Motor neuron (in vitro differentiated cells): ENCODE measurements around the gene LRRC18. TPM values are rescaled to one million over a fixed set of nuclear protein-coding genes. Genes with fewer than 3 reads are reported as not detected.
A peak's percentile ranks its signal among the peaks of the same experiment; 100 is the strongest.

Source experiments
- ATAC-seq, 8 experiments: fragments of 200-7000 bp; cut with Tn5 transposase; replicated peaks in 6 of 8; 2 replicates each; pipeline ENCODE4 v1.8.0; 2021; ENCODE audit warnings: mild to moderate bottlenecking in 8 of 8, moderate library complexity in 8 of 8
- H3K27ac ChIP-seq, 2 donors: fragments of 250-450 bp; sonication (Bioruptor Pico); 2 replicates each; pipeline ENCODE4 v1.9.0; 2021; ENCODE audit warnings: antibody characterized with exemption in 2 of 2, mild to moderate bottlenecking in 2 of 2, moderate library complexity in 1 of 2
- H3K4me1 ChIP-seq, 2 donors: fragments of 250-450 bp; sonication (Bioruptor Pico); replicated peaks in 1 of 2; 2 replicates each; pipeline ENCODE4 v1.6.1; 2021; ENCODE audit warnings: antibody characterized with exemption in 2 of 2, mild to moderate bottlenecking in 2 of 2, moderate library complexity in 1 of 2
- H3K4me3 ChIP-seq, 5 donors: fragments of 250-450 bp; sonication (Bioruptor Pico); 2 replicates each; pipeline ENCODE4 v1.9.0; 2021; ENCODE audit warnings: antibody characterized with exemption in 5 of 5, mild to moderate bottlenecking in 5 of 5, moderate library complexity in 4 of 5
- WGBS, 10 experiments: fragments of 450-650 bp; shearing (Covaris generic); methylation state at CpG; one replicate each; pipeline ENCODE4 v1.0.0; 2022; 5-methylcytosine and 5-hydroxymethylcytosine counted together
- in situ Hi-C, 9 experiments: fragments of 400-800 bp; cut with MboI; loops; one replicate each; pipeline ENCODE4 v1.15.0; 2021; ENCODE audit warnings: low sequenced_read_pairs in 9 of 9, low pct_unique_long_range_greater_than_20kb in 2 of 9; ENCODE audit not compliant: unreplicated experiment in 9 of 9
- total RNA-seq, 8 experiments: library from RNA; unstranded; fragments of 300-600 nt; gene quantifications; 2 replicates each; pipeline versions ENCODE4 v1.2.3 to v1.2.4, GENCODE V29; 2022

LRRC18 gene
- total RNA-seq, 8 experiments from 2014 or later: 0.13 to 0.33 (median 0.14) TPM; not detected in 5

- Histone ChIP-seq H3K4me3 (no peak overlapping the region), H3K4me1 (no peaks in the 10 kb centered on the region), H3K27ac (no peak overlapping the region)
- ATAC-seq: no peak
- 41 to 100% (median 75%) methylated on average over 1 to 4 of the region's 4 CpGs; no CpG with 5 or more reads in 4 of the 10 experiments for WGBS, 10 experiments
- in situ Hi-C loops: no loop called here
Observed at GRCh38 chr10:48965460-48965859, 25.8 kb upstream of the LRRC18 start.

- peaks cover 0 to 2% of the 10 kb centered on the region in 2 donors for H3K4me1 ChIP-seq
- no peak for ATAC-seq
- no peak overlapping the region for H3K27ac ChIP-seq
- 50 to 100% (median 80%) methylated on average over 1 of the region's 1 CpG; no CpG with 5 or more reads in 5 of the 10 experiments for WGBS, 10 experiments
- no peak overlapping the region for H3K4me3 ChIP-seq
- in situ Hi-C loops: no loop called here
Observed at GRCh38 chr10:48964038-48964437, 24.4 kb upstream of the LRRC18 start.

- peak in 5 of 8 experiments; percentile 91 to 98 (median 93) for ATAC-seq
- H3K4me3 ChIP-seq: no peak overlapping the region
- peak overlapping the region in 1 of 2 donors; percentile 46 for H3K27ac ChIP-seq
- 0 to 67% (median 40%) methylated on average over 1 of the region's 1 CpG; no CpG with 5 or more reads in 3 of the 10 experiments for WGBS, 10 experiments
- H3K4me1 ChIP-seq: peaks cover 0 to 11% of the 10 kb centered on the region in 2 donors
- in situ Hi-C loops: no loop called here
Observed at GRCh38 chr10:48958598-48959190, 19.1 kb upstream of the LRRC18 start.

GRCh38 chr10:48957361-48958151 lies 17.9 kb upstream of the LRRC18 start:
- in situ Hi-C loops: no loop called here
- 57 to 100% (median 82%) methylated on average over 1 to 6 of the region's 16 CpGs; no CpG with 5 or more reads in 3 of the 10 experiments for WGBS, 10 experiments
- H3K27ac ChIP-seq: no peak overlapping the region
- no peak overlapping the region for H3K4me3 ChIP-seq
- peak in 5 of 8 experiments; percentile 61 to 76 (median 71) for ATAC-seq
- H3K4me1 ChIP-seq: peaks cover 0 to 11% of the 10 kb centered on the region in 2 donors

- in situ Hi-C loops: no loop called here
- Histone ChIP-seq H3K27ac (no peak overlapping the region), H3K4me1 (peaks cover 0 to 8% of the 10 kb centered on the region in 2 donors), H3K4me3 (no peak overlapping the region)
- WGBS, 10 experiments: 66 to 93% (median 80%) methylated on average over 1 to 5 of the region's 7 CpGs; no CpG with 5 or more reads in 4 of the 10 experiments
- ATAC-seq: peak in 4 of 8 experiments; percentile 23 to 50 (median 38)
Observed at GRCh38 chr10:48951707-48952106, 12.1 kb upstream of the LRRC18 start.

GRCh38 chr10:48948470-48949037 lies 8.9 kb upstream of the LRRC18 start:
- Histone ChIP-seq H3K4me3 (no peak overlapping the region), H3K4me1 (peaks cover 0 to 8% of the 10 kb centered on the region in 2 donors), H3K27ac (no peak overlapping the region)
- ATAC-seq: peak in 2 of 8 experiments; percentile 26 to 31
- in situ Hi-C loops: no loop called here
- WGBS, 10 experiments: 57 to 100% (median 86%) methylated on average over 1 to 2 of the region's 2 CpGs; no CpG with 5 or more reads in 3 of the 10 experiments

- no peak for ATAC-seq
- in situ Hi-C loops: no loop called here
- Histone ChIP-seq H3K27ac (no peak overlapping the region), H3K4me1 (peaks cover 0 to 8% of the 10 kb centered on the region in 2 donors), H3K4me3 (no peak overlapping the region)
- 11 to 80% (median 55%) methylated on average over 1 to 6 of the region's 10 CpGs; no CpG with 5 or more reads in 1 of the 10 experiments for WGBS, 10 experiments
Observed at GRCh38 chr10:48947690-48948469, 8.2 kb upstream of the LRRC18 start.

- 50 to 95% (median 80%) methylated on average over 4 to 11 of the region's 12 CpGs for WGBS, 10 experiments
- ATAC-seq: no peak
- H3K4me1 ChIP-seq: peaks cover 0 to 7% of the 10 kb centered on the region in 2 donors
- H3K4me3 ChIP-seq: no peak overlapping the region
- in situ Hi-C loops: no loop called here
- H3K27ac ChIP-seq: no peak overlapping the region
Observed at GRCh38 chr10:48946891-48947500, 7.4 kb upstream of the LRRC18 start.

GRCh38 chr10:48946332-48946731 lies 6.7 kb upstream of the LRRC18 start:
- WGBS, 10 experiments: 7 to 95% (median 74%) methylated on average over 1 to 5 of the region's 5 CpGs
- in situ Hi-C loops: no loop called here
- H3K4me1 ChIP-seq: peaks cover 0 to 1% of the 10 kb centered on the region in 2 donors
- H3K27ac ChIP-seq: no peak overlapping the region
- no peak overlapping the region for H3K4me3 ChIP-seq
- peak in 3 of 8 experiments; percentile 55 to 86 (median 77) for ATAC-seq

GRCh38 chr10:48945441-48946130 lies 5.9 kb upstream of the LRRC18 start:
- Histone ChIP-seq H3K27ac (peak overlapping the region in 1 of 2 donors; percentile 55), H3K4me1 (peaks cover 0 to 7% of the 10 kb centered on the region in 2 donors), H3K4me3 (no peak overlapping the region)
- 0 to 94% (median 63%) methylated on average over 1 to 6 of the region's 6 CpGs; no CpG with 5 or more reads in 1 of the 10 experiments for WGBS, 10 experiments
- no peak for ATAC-seq
- in situ Hi-C loops: no loop called here

- ATAC-seq: no peak
- H3K4me3 ChIP-seq: no peak overlapping the region
- H3K4me1 ChIP-seq: peaks cover 0 to 7% of the 10 kb centered on the region in 2 donors
- H3K27ac ChIP-seq: no peak overlapping the region
- WGBS, 10 experiments: 26 to 100% (median 85%) methylated on average over 1 to 3 of the region's 3 CpGs; no CpG with 5 or more reads in 4 of the 10 experiments
- in situ Hi-C loops: no loop called here
Observed at GRCh38 chr10:48944171-48944570, 4.5 kb upstream of the LRRC18 start.

- H3K27ac ChIP-seq: no peak overlapping the region
- H3K4me3 ChIP-seq: no peak overlapping the region
- 0 to 100% (median 85%) methylated on average over 1 to 9 of the region's 10 CpGs; no CpG with 5 or more reads in 2 of the 10 experiments for WGBS, 10 experiments
- in situ Hi-C loops: no loop called here
- ATAC-seq: no peak
- peaks cover 0 to 7% of the 10 kb centered on the region in 2 donors for H3K4me1 ChIP-seq
Observed at GRCh38 chr10:48943096-48943495, 3.5 kb upstream of the LRRC18 start.
